Inferior parietal cortex (tissue), 1 donor: ENCODE measurements around the gene MED4.
A peak's percentile ranks its signal among the peaks of the same experiment; 100 is the strongest.

ENCODE experiments used
- DNase-seq: peaks from one replicate; pipeline ENCODE4 v3.0.0-alpha.2; 2016; ENCODE audit errors: extremely low spot score

The MED4 gene

GRCh38 chr13:48094781-48095502 is at the start of gene MED4:
MED4 (minus strand) TSS chr13:48095104; CDS start chr13:48095078, 26 bp downstream.
- peak; percentile 98 for DNase-seq

- DNase-seq: no peak
These were observed 49.6 kb upstream of the MED4 start for GRCh38 chr13:48144413-48145035.

GRCh38 chr13:48142436-48142835 is 47.5 kb upstream of the MED4 start:
- no peak for DNase-seq

- DNase-seq: no peak
These were observed 43.4 kb upstream of the MED4 start for GRCh38 chr13:48138270-48138669.

- DNase-seq: no peak
These were observed 38.1 kb upstream of the MED4 start for GRCh38 chr13:48132961-48133360.

GRCh38 chr13:48131533-48131932 is 36.6 kb upstream of the MED4 start:
- DNase-seq: no peak

- peak; percentile 88 for DNase-seq
These were observed 32.3 kb upstream of the MED4 start for GRCh38 chr13:48126944-48127830.

GRCh38 chr13:48125794-48126228 is 30.9 kb upstream of the MED4 start:
- DNase-seq: no peak

- no peak for DNase-seq
These were observed 28.9 kb upstream of the MED4 start for GRCh38 chr13:48123812-48124211.

GRCh38 chr13:48121733-48122132 is 26.8 kb upstream of the MED4 start:
- DNase-seq: no peak

- DNase-seq: no peak
These were observed 25.3 kb upstream of the MED4 start for GRCh38 chr13:48120241-48120640.

- no peak for DNase-seq
These were observed 23.1 kb upstream of the MED4 start for GRCh38 chr13:48118030-48118429.

GRCh38 chr13:48116808-48117207 is 21.9 kb upstream of the MED4 start:
- DNase-seq: no peak

GRCh38 chr13:48113756-48114130 is 18.8 kb upstream of the MED4 start:
- DNase-seq: no peak

GRCh38 chr13:48112896-48113755 is 18.2 kb upstream of the MED4 start:
- DNase-seq: no peak

GRCh38 chr13:48110931-48111721 is 16.2 kb upstream of the MED4 start:
- no peak for DNase-seq

- no peak for DNase-seq
These were observed 15.4 kb upstream of the MED4 start for GRCh38 chr13:48110132-48110868.

GRCh38 chr13:48108106-48108505 is 13.2 kb upstream of the MED4 start:
- DNase-seq: no peak

- DNase-seq: no peak
These were observed 2.9 kb upstream of the MED4 start for GRCh38 chr13:48097793-48098192.

- DNase-seq: no peak
These were observed 1.8 kb upstream of the MED4 start for GRCh38 chr13:48096670-48097069.
